Measurements from ENCODE around the gene CDC42EP1. TPM values are rescaled to one million over a fixed set of nuclear protein-coding genes. Genes with fewer than 3 reads are reported as not detected.
A peak's percentile ranks its signal among the peaks of the same experiment; 100 is the strongest.
"Not testable (repeated sequence)": the region's sequence is repeated elsewhere in the genome, so short reads cannot be mapped to it uniquely, and the experiment has no call there.

Gene CDC42EP1
- total RNA-seq, 2 donors from 2014 or later, result 66.1 to 97.0 TPM

GRCh38 chr22:37607010-37607934 lies 47.0 kb downstream of the CDC42EP1 start:
- Histone ChIP-seq H3K9me3 (no peaks in the 10 kb centered on the region), H3K4me1 (peaks cover 7% of the 10 kb centered on the region), H3K9ac (ENCODE audit: low read depth in 2 of 2, low read length in 2 of 2) (peak overlapping the region in 1 of 2 donors; percentile 70), H3K4me3 (peak overlapping the region; percentile 90), H3K27me3 (no peaks in the 10 kb centered on the region), H3K27ac (peak overlapping the region; percentile 94), H3K36me3 (no peaks in the 10 kb centered on the region)
- DNase-seq, result peak; percentile 97
- TF ChIP-seq, protein P1, sequence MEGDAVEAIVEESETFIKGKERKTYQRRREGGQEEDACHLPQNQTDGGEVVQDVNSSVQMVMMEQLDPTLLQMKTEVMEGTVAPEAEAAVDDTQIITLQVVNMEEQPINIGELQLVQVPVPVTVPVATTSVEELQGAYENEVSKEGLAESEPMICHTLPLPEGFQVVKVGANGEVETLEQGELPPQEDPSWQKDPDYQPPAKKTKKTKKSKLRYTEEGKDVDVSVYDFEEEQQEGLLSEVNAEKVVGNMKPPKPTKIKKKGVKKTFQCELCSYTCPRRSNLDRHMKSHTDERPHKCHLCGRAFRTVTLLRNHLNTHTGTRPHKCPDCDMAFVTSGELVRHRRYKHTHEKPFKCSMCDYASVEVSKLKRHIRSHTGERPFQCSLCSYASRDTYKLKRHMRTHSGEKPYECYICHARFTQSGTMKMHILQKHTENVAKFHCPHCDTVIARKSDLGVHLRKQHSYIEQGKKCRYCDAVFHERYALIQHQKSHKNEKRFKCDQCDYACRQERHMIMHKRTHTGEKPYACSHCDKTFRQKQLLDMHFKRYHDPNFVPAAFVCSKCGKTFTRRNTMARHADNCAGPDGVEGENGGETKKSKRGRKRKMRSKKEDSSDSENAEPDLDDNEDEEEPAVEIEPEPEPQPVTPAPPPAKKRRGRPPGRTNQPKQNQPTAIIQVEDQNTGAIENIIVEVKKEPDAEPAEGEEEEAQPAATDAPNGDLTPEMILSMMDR (IDR thresholded peaks at IDR 0.05), result peak; percentile 97
- intact Hi-C loops (cut with DNase I), result no loop called here

GRCh38 chr22:37607935-37608476 lies 47.7 kb downstream of the CDC42EP1 start:
- Histone ChIP-seq H3K36me3 (no peaks in the 10 kb centered on the region), H3K9me3 (no peaks in the 10 kb centered on the region), H3K27me3 (no peaks in the 10 kb centered on the region), H3K4me1 (peaks cover 7% of the 10 kb centered on the region), H3K27ac (peak overlapping the region; percentile 94), H3K9ac (ENCODE audit: low read depth in 2 of 2, low read length in 2 of 2) (peak overlapping the region; percentile 76 to 95), H3K4me3 (peak overlapping the region; percentile 90)
- TF ChIP-seq, protein P1 (IDR thresholded peaks at IDR 0.05), result no peak
- no peak for DNase-seq
- intact Hi-C loops (cut with DNase I), result no loop called here

DNA sequence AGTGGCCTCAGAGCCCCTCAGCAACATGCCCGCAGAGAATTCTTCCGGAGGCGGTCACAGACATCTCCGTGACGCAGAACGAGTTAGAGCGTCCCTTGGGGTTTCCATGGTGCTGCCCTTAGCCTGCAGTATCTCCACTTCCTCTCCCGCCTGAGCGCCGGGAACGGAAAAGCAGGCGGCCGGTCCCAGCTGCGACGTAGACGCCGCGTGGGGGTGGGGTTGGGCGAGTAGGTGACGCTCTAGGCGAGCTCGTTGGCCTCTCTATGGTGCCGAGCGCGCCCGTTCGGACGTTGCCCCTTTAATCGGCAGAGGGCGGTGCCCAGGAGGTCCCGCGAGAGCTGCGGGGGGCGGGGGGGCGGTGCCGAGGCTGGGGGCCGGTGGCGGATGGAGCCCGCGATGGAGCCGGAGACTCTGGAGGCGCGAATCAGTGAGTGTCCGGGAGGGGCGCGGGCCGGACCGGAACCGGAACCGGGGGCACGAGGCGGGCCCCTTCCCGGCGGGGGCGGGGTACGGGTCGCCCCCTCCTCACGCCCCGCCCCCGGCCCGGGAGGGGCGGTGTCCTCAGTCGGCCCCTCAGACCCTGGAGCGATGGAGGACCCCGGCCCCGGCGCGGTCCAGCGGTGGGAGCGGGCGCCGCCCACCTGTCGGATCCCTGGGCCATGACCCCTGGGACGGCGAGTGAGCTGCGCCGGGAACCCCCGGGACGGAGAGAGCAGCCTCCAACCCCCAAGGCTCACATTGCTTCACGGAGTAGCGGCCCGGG lies 48.4 kb downstream of the CDC42EP1 start, which contains the start of gene GGA1:
Gene GGA1 (plus strand): TSS at position 358 of the 763 bp plus-strand sequence. CDS start 27 bp downstream, at position 385.
- Histone ChIP-seq H3K4me3 (peak within 1 kb of the TSS; percentile 90), H3K4me1 (peaks cover 7% of the 10 kb centered on the region), H3K9me3 (no peaks in the 10 kb centered on the region), H3K27me3 (no peaks in the 10 kb centered on the region), H3K9ac (ENCODE audit: low read depth in 2 of 2, low read length in 2 of 2) (peak within 1 kb of the TSS; percentile 86 to 95), H3K27ac (peak within 1 kb of the TSS; percentile 94), H3K36me3 (no peaks in the 10 kb centered on the region)
- DNase-seq, result peak; percentile 95
- TF ChIP-seq, protein P1 (IDR thresholded peaks at IDR 0.05), result no peak
- intact Hi-C loops (cut with DNase I), result no loop called here

GRCh38 chr22:37609240-37610152 lies 49.2 kb downstream of the CDC42EP1 start:
- no peak for DNase-seq
- H3K36me3 ChIP-seq, result no peaks in the 10 kb centered on the region
- H3K4me1 ChIP-seq, result peaks cover 7% of the 10 kb centered on the region
- TF ChIP-seq, protein P1 (IDR thresholded peaks at IDR 0.05), result no peak
- intact Hi-C loops (cut with DNase I), result no loop called here
- H3K9me3 ChIP-seq, result no peaks in the 10 kb centered on the region
- no peaks in the 10 kb centered on the region for H3K27me3 ChIP-seq
- H3K27ac ChIP-seq, result peak overlapping the region; percentile 94
- peak overlapping the region; percentile 90 for H3K4me3 ChIP-seq
- peak overlapping the region; percentile 86 to 95 for H3K9ac ChIP-seq (ENCODE audit: low read depth in 2 of 2, low read length in 2 of 2)

DNA sequence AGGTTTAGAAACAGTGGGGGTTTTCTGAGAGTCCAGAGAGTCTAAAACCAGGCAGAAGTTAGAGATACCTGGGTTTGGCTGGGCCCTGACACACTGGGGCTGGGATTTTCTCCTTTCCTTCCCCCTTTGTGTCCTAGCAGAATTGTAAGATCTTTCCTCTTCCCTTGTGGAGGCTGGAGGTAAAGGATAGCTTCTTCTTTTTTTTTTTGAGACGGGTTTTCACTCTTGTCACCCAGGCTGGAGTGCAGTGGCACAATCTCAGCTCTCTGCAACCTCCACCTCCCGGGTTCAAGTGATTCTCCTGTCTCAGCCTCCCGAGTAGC lies 49.8 kb downstream of the CDC42EP1 start:
- Histone ChIP-seq H3K27ac (peak overlapping the region; percentile 94), H3K9ac (ENCODE audit: low read depth in 2 of 2, low read length in 2 of 2) (peak overlapping the region; percentile 86 to 95), H3K4me3 (peak overlapping the region; percentile 90)
- H3K36me3 ChIP-seq; H3K27me3 ChIP-seq; H3K9me3 ChIP-seq; DNase-seq; intact Hi-C loops (cut with DNase I); H3K4me1 ChIP-seq: not testable (repeated sequence)
